ENCODE measurements around the gene PTGER4.

- TF ChIP-seq EZH2 (IDR thresholded peaks at IDR 0.05; ENCODE audit: low read length): no peak
- TF ChIP-seq CTCF (optimal IDR thresholded peaks at IDR 0.05 in 1 of 3, IDR thresholded peaks at IDR 0.05 in 1 of 3, conservative IDR thresholded peaks at IDR 0.05 in 1 of 3; ENCODE audit: extremely low read depth in 1 of 3, insufficient read depth in 2 of 3, low read length in 3 of 3): no peak
Measured at GRCh38 chr5:40667161-40667663, 12.5 kb upstream of the PTGER4 start.
